ENCODE data around the gene PPARD. TPM values are rescaled to one million over a fixed set of nuclear protein-coding genes. Genes with fewer than 3 reads are reported as not detected.

The PPARD gene
- polyA plus RNA-seq, 3 donors: 1.2 to 22.0 (median 2.4) TPM

DNA sequence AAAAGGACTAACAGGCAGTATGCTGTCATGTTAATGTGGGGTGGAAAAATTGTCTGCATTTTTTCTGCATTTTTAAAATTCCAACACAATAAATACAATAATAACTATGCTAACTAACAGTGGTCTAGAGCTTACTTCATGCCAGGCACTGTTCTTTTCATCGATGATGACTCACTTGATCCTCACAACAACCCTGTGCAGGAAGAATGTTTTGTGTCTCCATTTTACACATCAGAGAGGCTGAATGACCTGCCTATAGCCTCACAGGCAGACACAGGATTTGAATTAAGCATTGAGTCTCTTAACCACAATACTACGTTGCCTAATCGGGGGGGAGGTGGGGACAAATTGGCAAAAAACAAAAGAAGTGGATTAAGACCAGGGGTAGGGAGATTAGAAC is 82.9 kb downstream of the PPARD start:
- Histone ChIP-seq H3K4me2 (replicated peaks; ENCODE audit: extremely low read depth, low read length, poor library complexity, severe bottlenecking) (no peak overlapping the region), H2AFZ (ENCODE audit: insufficient read depth, low read depth, low read length, poor library complexity, severe bottlenecking) (no peak overlapping the region), H3K9me3 (replicated peaks in 1 of 2; ENCODE audit: control insufficient read depth in 1 of 2, insufficient read depth in 1 of 2, low read length in 2 of 2) (peaks cover 25 to 29% of the 10 kb centered on the region in 2 donors), H3K27me3 (ENCODE audit: control insufficient read depth in 2 of 2, insufficient read depth in 2 of 2, low read length in 2 of 2) (no peaks in the 10 kb centered on the region), H3K27ac (ENCODE audit: low read depth in 1 of 2, low read length in 2 of 2) (peak overlapping the region in 1 of 2 donors; percentile 25), H3K9ac (ENCODE audit: insufficient read depth, low read length, poor library complexity, severe bottlenecking) (no peak overlapping the region), H3K36me3 (replicated peaks in 1 of 2; ENCODE audit: control insufficient read depth in 1 of 2, insufficient read depth in 2 of 2, low read length in 2 of 2) (peaks cover 22 to 36% of the 10 kb centered on the region in 2 donors), H3K4me1 (ENCODE audit: control insufficient read depth in 1 of 2, insufficient read depth in 2 of 2, low read length in 2 of 2) (peaks cover 23% of the 10 kb centered on the region in 2 donors), H3K79me2 (ENCODE audit: insufficient read depth, low read length) (no peaks in the 10 kb centered on the region), H3K4me3 (replicated peaks in 1 of 3; ENCODE audit: low read depth in 2 of 3, low read length in 3 of 3) (peak overlapping the region in 1 of 3 experiments; percentile 41), H4K20me1 (ENCODE audit: insufficient read depth, low read length) (peaks cover 6% of the 10 kb centered on the region)
- DNase-seq: no peak
- Mint-ChIP-seq H3K36me3 (peaks cover 46 to 62% of the 10 kb centered on the region in 2 donors), H3K9me3 (peaks cover 20 to 30% (median 27%) of the 10 kb centered on the region in 7 donors), H3K27ac (peak overlapping the region in 3 of 7 donors; percentile 18 to 42 (median 31)), H3K4me3 (peak overlapping the region in 1 of 2 donors; percentile 62), H3K27me3 (ENCODE audit: low read depth in 3 of 3) (peaks cover 1 to 4% (median 2%) of the 10 kb centered on the region in 3 donors), H3K4me1 (peaks cover 22% of the 10 kb centered on the region)
- intact Hi-C loops (cut with micrococcal nuclease): no loop called here
- TF ChIP-seq, protein P1, sequence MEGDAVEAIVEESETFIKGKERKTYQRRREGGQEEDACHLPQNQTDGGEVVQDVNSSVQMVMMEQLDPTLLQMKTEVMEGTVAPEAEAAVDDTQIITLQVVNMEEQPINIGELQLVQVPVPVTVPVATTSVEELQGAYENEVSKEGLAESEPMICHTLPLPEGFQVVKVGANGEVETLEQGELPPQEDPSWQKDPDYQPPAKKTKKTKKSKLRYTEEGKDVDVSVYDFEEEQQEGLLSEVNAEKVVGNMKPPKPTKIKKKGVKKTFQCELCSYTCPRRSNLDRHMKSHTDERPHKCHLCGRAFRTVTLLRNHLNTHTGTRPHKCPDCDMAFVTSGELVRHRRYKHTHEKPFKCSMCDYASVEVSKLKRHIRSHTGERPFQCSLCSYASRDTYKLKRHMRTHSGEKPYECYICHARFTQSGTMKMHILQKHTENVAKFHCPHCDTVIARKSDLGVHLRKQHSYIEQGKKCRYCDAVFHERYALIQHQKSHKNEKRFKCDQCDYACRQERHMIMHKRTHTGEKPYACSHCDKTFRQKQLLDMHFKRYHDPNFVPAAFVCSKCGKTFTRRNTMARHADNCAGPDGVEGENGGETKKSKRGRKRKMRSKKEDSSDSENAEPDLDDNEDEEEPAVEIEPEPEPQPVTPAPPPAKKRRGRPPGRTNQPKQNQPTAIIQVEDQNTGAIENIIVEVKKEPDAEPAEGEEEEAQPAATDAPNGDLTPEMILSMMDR (IDR thresholded peaks at IDR 0.05): no peak
- WGBS (ENCODE audit: insufficient coverage): 83% methylated on average over 1 of the region's 3 CpGs

DNA sequence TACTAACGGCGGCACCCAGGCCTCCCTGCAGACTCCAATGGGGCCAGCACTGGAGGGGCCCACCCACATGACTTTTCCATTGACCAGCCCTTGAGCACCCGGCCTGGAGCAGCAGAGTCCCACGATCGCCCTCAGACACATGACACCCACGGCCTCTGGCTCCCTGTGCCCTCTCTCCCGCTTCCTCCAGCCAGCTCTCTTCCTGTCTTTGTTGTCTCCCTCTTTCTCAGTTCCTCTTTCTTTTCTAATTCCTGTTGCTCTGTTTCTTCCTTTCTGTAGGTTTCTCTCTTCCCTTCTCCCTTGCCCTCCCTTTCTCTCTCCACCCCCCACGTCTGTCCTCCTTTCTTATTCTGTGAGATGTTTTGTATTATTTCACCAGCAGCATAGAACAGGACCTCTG is 83.7 kb downstream of the PPARD start:
- Mint-ChIP-seq H3K27me3 (ENCODE audit: low read depth in 3 of 3) (peaks cover 1 to 5% (median 2%) of the 10 kb centered on the region in 3 donors), H3K27ac (peak overlapping the region; percentile 57 to 82 (median 72))
- 25% methylated on average over 7 of the region's 8 CpGs for WGBS (ENCODE audit: insufficient coverage)

More for the DNA sequence above, 83.7 kb downstream of the PPARD start:
- intact Hi-C loops (cut with micrococcal nuclease): no loop called here
- peaks cover 23% of the 10 kb centered on the region in 2 donors for H3K4me1 ChIP-seq (ENCODE audit: control insufficient read depth in 1 of 2, insufficient read depth in 2 of 2, low read length in 2 of 2)
- H3K36me3 ChIP-seq (replicated peaks in 1 of 2; ENCODE audit: control insufficient read depth in 1 of 2, insufficient read depth in 2 of 2, low read length in 2 of 2): peaks cover 21 to 34% of the 10 kb centered on the region in 2 donors
- no peaks in the 10 kb centered on the region for H3K79me2 ChIP-seq (ENCODE audit: insufficient read depth, low read length)
- peaks cover 27 to 34% of the 10 kb centered on the region in 2 donors for H3K9me3 ChIP-seq (replicated peaks in 1 of 2; ENCODE audit: control insufficient read depth in 1 of 2, insufficient read depth in 1 of 2, low read length in 2 of 2)
- H3K4me1 Mint-ChIP-seq: peaks cover 22% of the 10 kb centered on the region
- no peaks in the 10 kb centered on the region for H3K27me3 ChIP-seq (ENCODE audit: control insufficient read depth in 2 of 2, insufficient read depth in 2 of 2, low read length in 2 of 2)
- H3K4me3 Mint-ChIP-seq: peak overlapping the region; percentile 56 to 62
- peak overlapping the region; percentile 54 for H3K4me2 ChIP-seq (replicated peaks; ENCODE audit: extremely low read depth, low read length, poor library complexity, severe bottlenecking)
- TF ChIP-seq, protein P1 (IDR thresholded peaks at IDR 0.05): no peak
- peaks cover 43 to 59% of the 10 kb centered on the region in 2 donors for H3K36me3 Mint-ChIP-seq
- H3K4me3 ChIP-seq (replicated peaks in 1 of 3; ENCODE audit: low read depth in 2 of 3, low read length in 3 of 3): peak overlapping the region in 1 of 3 experiments; percentile 41
- H3K9ac ChIP-seq (ENCODE audit: insufficient read depth, low read length, poor library complexity, severe bottlenecking): no peak overlapping the region
- H2AFZ ChIP-seq (ENCODE audit: insufficient read depth, low read depth, low read length, poor library complexity, severe bottlenecking): no peak overlapping the region
- peaks cover 6% of the 10 kb centered on the region for H4K20me1 ChIP-seq (ENCODE audit: insufficient read depth, low read length)
- H3K9me3 Mint-ChIP-seq: peaks cover 21 to 37% (median 32%) of the 10 kb centered on the region in 7 donors
- peak overlapping the region; percentile 25 to 35 for H3K27ac ChIP-seq (ENCODE audit: low read depth in 1 of 2, low read length in 2 of 2)
- peak; percentile 25 to 54 (median 49) for DNase-seq
